Liver (tissue), 3 donors: ENCODE measurements around the gene RAB3A.

ENCODE experiments used
- EGR1 ChIP-seq, 2 donors: IDR thresholded peaks; 2 replicates each; pipeline ENCODE4 v1.6.1; 2016 to 2018; ENCODE audit warnings: antibody characterized with exemption in 2 of 2, low read depth in 2 of 2
- GABPA ChIP-seq, 2 donors: IDR thresholded peaks in 1 of 2; conservative IDR thresholded peaks in 1 of 2; 2 replicates each; pipeline ENCODE4 v1.6.1; 2016; ENCODE audit warnings: antibody characterized with exemption in 2 of 2, mild to moderate bottlenecking in 1 of 2, moderate library complexity in 1 of 2
- REST ChIP-seq: IDR thresholded peaks from 2 replicates; pipeline ENCODE4 v1.6.1; 2016; ENCODE audit warnings: antibody characterized with exemption, mild to moderate bottlenecking
- SP1 ChIP-seq: IDR thresholded peaks from 2 replicates; pipeline ENCODE4 v1.6.1; 2018; ENCODE audit warnings: antibody characterized with exemption, mild to moderate bottlenecking
- TF ChIP-seq, protein P1 (sequence below): fragments of 150-350 bp; IDR thresholded peaks from 2 replicates; pipeline ENCODE4 v1.5.1; 2017; ENCODE audit warnings: improper control_type of control experiment, low read depth, low read length; ENCODE audit not compliant: missing input control
- donor health status: healthy.
- donor health status: healthy.

- TF ChIP-seq EGR1 (IDR thresholded peaks at IDR 0.05; ENCODE audit: low read depth in 2 of 2) (no peak), GABPA (IDR thresholded peaks at IDR 0.05 in 1 of 2, conservative IDR thresholded peaks at IDR 0.05 in 1 of 2) (no peak), REST (no peak), SP1 (no peak)
- TF ChIP-seq, protein P1, sequence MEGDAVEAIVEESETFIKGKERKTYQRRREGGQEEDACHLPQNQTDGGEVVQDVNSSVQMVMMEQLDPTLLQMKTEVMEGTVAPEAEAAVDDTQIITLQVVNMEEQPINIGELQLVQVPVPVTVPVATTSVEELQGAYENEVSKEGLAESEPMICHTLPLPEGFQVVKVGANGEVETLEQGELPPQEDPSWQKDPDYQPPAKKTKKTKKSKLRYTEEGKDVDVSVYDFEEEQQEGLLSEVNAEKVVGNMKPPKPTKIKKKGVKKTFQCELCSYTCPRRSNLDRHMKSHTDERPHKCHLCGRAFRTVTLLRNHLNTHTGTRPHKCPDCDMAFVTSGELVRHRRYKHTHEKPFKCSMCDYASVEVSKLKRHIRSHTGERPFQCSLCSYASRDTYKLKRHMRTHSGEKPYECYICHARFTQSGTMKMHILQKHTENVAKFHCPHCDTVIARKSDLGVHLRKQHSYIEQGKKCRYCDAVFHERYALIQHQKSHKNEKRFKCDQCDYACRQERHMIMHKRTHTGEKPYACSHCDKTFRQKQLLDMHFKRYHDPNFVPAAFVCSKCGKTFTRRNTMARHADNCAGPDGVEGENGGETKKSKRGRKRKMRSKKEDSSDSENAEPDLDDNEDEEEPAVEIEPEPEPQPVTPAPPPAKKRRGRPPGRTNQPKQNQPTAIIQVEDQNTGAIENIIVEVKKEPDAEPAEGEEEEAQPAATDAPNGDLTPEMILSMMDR = no peak
Measured at GRCh38 chr19:18170714-18171255, 33.1 kb downstream of the RAB3A start.
